Measurements from ENCODE around the gene SNPH.
A peak's percentile ranks its signal among the peaks of the same experiment; 100 is the strongest.
"Not testable (repeated sequence)": the region's sequence is repeated elsewhere in the genome, so short reads cannot be mapped to it uniquely, and the experiment has no call there.

Gene SNPH

DNA sequence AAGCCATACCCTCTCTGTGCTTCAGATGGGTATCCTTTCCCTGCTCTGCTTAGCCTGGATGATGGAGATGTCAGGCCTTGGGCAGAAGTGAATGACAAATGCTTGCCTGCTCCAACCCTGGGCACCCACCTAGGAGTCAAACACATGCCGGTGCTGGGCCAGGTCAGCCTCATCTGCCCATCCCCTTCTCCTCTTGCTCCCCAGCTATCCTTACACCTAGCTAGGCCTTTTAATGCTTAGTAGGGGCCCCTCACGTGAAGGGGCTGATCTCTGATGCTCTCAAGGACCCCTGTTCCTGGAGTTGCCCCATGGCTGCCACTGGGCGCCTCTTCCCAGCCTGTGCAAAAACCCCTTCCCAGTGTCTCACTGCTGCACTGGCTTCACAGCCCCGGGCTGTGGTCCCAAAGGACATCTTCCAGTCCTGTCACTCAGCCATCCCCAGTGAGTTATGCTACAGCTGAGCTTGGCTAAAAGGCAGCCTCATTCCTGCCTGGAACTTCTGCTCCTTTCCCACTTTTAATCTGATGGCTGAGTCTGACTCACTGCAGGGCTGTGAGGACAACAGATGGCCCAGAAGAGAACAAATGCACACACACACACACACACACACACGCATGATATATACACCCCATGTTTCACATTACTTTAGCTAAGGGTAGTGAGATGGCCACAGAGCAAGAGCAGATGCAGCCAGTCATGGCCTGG is 75.6 kb downstream of the SNPH start:
- Histone ChIP-seq H3K36me3 (ENCODE audit: control insufficient read depth in 2 of 2, insufficient read depth in 1 of 2, low read length in 2 of 2) (peaks cover 0 to under 1% of the 10 kb centered on the region in 2 experiments; a peak in 2 of 3 replicates), H3K27ac (ENCODE audit: extremely low read depth, low read depth, low read length) (no peak overlapping the region), H3K4me3 (ENCODE audit: low read depth, low read length) (no peak overlapping the region), H3K4me1 (ENCODE audit: control insufficient read depth, insufficient read depth, low read length) (no peaks in the 10 kb centered on the region), H3K9me3 (ENCODE audit: control insufficient read depth, insufficient read depth, low read depth, low read length) (no peaks in the 10 kb centered on the region)
- TF ChIP-seq ZNF623 (tag by site-specific recombination; IDR thresholded peaks at IDR 0.05) (no peak), ZNF223 (tag by site-specific recombination; IDR thresholded peaks at IDR 0.05) (no peak)
- TF ChIP-seq, protein P1, sequence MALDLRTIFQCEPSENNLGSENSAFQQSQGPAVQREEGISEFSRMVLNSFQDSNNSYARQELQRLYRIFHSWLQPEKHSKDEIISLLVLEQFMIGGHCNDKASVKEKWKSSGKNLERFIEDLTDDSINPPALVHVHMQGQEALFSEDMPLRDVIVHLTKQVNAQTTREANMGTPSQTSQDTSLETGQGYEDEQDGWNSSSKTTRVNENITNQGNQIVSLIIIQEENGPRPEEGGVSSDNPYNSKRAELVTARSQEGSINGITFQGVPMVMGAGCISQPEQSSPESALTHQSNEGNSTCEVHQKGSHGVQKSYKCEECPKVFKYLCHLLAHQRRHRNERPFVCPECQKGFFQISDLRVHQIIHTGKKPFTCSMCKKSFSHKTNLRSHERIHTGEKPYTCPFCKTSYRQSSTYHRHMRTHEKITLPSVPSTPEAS (tag by site-specific recombination; IDR thresholded peaks at IDR 0.05), result peak; percentile 49; the same call in 1 of the 2 replicates
- ChIA-PET POLR2A (interaction anchor here (0.7 kb wide), 1 partner anchor 12 kb away, joined by 3 read pairs; no protein-coding TSS in a partner anchor), CTCF (interaction anchor here (0.6 to 1.0 kb wide), 3 partner anchors 26 to 162 kb away, joined by 3 to 4 read pairs (median 3); no protein-coding TSS in a partner anchor)

DNA sequence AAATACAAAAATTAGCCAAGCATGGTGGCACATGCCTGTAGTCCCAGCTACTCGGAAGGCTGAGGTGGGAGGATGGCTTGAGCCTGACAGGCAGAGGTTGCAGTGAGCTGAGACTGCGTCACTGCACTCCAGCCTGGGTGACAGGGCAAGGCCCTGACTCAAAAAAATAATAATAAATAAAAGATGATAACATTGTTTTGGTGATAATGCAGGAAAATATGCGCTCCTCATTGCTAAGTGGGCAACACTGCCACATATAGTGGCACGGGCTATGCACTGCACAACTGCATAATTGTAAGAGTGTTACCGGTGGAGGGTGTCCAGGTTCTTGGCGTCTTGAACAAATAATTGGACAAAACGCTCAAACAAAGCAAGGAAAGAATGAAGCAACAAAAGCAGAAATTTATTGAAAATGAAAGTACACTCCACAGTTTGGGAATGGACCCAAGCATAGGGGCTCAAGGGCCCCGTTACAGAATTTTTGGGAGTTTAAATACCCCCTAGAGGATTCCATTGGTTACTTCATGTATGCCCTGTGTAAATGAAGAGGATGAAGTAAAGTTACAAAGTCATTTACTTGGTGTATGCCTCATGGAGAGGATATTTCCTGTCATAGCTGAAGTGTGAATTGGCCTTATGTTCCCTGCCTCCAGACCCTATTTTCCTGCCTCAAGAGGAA is 77.5 kb downstream of the SNPH start:
- H3K9me3 ChIP-seq (ENCODE audit: control insufficient read depth, insufficient read depth, low read depth, low read length); H3K27ac ChIP-seq (ENCODE audit: extremely low read depth, low read depth, low read length); POLR2A ChIA-PET; H3K4me1 ChIP-seq (ENCODE audit: control insufficient read depth, insufficient read depth, low read length); H3K36me3 ChIP-seq (ENCODE audit: control insufficient read depth in 2 of 2, insufficient read depth in 1 of 2, low read length in 2 of 2); H3K4me3 ChIP-seq (ENCODE audit: low read depth, low read length): not testable (repeated sequence)
- CTCF ChIA-PET, result interaction anchor here (0.7 kb wide), 1 partner anchor 448 kb away, joined by 5 read pairs; no protein-coding TSS in a partner anchor

DNA sequence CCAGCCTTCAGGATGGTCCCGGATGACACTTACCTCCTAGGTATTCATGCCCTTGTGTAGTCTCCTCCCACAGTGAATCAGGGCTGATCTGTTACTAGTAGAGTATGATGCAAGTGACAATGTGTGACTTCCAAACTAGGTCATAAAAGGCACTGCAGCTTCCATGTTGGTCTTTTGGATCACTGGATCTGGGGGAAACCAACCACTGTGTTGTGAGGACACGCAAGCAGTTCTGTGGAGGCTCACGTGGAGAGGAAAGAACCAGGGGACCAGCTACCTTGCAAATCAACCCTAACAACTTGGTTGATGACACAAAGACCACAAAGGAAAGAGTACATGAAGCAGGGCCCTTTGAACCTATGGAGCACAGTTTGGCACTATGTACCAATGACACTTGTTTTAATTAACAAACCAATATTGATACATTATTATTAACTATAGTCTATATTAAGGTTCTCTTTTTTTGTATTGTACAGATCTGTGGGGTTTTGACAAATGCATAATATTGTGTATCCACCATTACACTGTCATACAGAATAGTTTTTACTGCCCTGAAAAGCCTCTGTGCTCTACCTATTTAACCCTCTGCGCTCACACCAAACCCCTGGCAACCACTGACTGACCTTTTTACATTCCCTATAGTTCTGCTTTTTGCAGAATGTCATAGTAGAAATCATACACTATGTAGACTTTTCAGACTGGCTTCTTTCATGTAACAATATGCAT is 79.1 kb downstream of the SNPH start:
- Histone ChIP-seq H3K36me3 (ENCODE audit: control insufficient read depth in 2 of 2, insufficient read depth in 1 of 2, low read length in 2 of 2) (peaks cover 0 to 5% of the 10 kb centered on the region in 2 experiments; a peak in 2 of 3 replicates), H3K9me3 (ENCODE audit: control insufficient read depth, insufficient read depth, low read depth, low read length) (no peaks in the 10 kb centered on the region; the same call in 1 of the 2 replicates), H3K27ac (ENCODE audit: extremely low read depth, low read depth, low read length) (no peak overlapping the region), H3K4me3 (ENCODE audit: low read depth, low read length) (no peak overlapping the region), H3K4me1 (ENCODE audit: control insufficient read depth, insufficient read depth, low read length) (no peaks in the 10 kb centered on the region)
- ChIA-PET POLR2A (interaction anchor here (0.6 kb wide), 1 partner anchor 1005 kb away, joined by 4 read pairs; no protein-coding TSS in a partner anchor), CTCF (interaction anchor here (0.6 to 1.3 kb wide), 4 partner anchors 9 to 455 kb away, joined by 3 to 4 read pairs (median 4); no protein-coding TSS in a partner anchor)
- TF ChIP-seq ZNF426 (tag by site-specific recombination; IDR thresholded peaks at IDR 0.05) (no peak), ZNF600 (tag by site-specific recombination; IDR thresholded peaks at IDR 0.05) (no peak), ZNF114 (tag by site-specific recombination; IDR thresholded peaks at IDR 0.05) (no peak), ZFP69B (tag by site-specific recombination; IDR thresholded peaks at IDR 0.05) (no peak), ZNF19 (tag by site-specific recombination; IDR thresholded peaks at IDR 0.05; ENCODE audit: low read depth) (no peak), TRIM28 (IDR thresholded peaks at IDR 0.05; ENCODE audit: borderline replicate concordance, low read length) (no peak), BCL11A (tag by site-specific recombination; IDR thresholded peaks at IDR 0.05; ENCODE audit: low read depth) (no peak), ZNF202 (tag by site-specific recombination; IDR thresholded peaks at IDR 0.05; ENCODE audit: borderline replicate concordance) (no peak), ZNF560 (tag by site-specific recombination; IDR thresholded peaks at IDR 0.05; ENCODE audit: borderline replicate concordance) (no peak), ZNF311 (tag by site-specific recombination; IDR thresholded peaks at IDR 0.05; ENCODE audit: borderline replicate concordance) (no peak), ZFP3 (tag by site-specific recombination; IDR thresholded peaks at IDR 0.05; ENCODE audit: low read depth) (no peak)
- TF ChIP-seq, protein P2, sequence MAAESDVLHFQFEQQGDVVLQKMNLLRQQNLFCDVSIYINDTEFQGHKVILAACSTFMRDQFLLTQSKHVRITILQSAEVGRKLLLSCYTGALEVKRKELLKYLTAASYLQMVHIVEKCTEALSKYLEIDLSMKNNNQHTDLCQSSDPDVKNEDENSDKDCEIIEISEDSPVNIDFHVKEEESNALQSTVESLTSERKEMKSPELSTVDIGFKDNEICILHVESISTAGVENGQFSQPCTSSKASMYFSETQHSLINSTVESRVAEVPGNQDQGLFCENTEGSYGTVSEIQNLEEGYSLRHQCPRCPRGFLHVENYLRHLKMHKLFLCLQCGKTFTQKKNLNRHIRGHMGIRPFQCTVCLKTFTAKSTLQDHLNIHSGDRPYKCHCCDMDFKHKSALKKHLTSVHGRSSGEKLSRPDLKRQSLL (tag by site-specific recombination; IDR thresholded peaks at IDR 0.05), result no peak
